ENCODE results near the gene TRAPPC5.

DNA sequence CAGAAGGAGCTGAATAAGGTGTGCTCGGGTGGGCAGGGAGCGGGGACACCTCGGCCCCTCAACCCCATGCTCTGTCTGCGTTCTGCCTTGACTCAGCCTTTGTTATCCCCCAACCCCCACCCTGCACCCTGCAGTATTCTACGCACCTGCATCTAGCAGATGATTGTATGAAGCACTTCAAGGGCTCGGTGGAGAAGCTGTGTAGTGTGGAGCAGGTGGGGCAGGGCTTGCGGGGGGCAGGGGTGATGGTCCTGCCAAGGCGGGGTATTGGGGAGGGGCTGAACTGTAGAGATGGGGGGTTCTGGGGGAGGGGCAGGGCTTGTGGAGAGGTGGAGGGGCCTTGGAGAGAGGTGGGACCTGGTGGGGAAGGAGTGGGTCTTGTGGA, 37.6 kb upstream of the TRAPPC5 start:
- TF ChIP-seq, protein P1, sequence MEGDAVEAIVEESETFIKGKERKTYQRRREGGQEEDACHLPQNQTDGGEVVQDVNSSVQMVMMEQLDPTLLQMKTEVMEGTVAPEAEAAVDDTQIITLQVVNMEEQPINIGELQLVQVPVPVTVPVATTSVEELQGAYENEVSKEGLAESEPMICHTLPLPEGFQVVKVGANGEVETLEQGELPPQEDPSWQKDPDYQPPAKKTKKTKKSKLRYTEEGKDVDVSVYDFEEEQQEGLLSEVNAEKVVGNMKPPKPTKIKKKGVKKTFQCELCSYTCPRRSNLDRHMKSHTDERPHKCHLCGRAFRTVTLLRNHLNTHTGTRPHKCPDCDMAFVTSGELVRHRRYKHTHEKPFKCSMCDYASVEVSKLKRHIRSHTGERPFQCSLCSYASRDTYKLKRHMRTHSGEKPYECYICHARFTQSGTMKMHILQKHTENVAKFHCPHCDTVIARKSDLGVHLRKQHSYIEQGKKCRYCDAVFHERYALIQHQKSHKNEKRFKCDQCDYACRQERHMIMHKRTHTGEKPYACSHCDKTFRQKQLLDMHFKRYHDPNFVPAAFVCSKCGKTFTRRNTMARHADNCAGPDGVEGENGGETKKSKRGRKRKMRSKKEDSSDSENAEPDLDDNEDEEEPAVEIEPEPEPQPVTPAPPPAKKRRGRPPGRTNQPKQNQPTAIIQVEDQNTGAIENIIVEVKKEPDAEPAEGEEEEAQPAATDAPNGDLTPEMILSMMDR (IDR thresholded peaks at IDR 0.05), result no peak
- TF ChIP-seq, protein P2, sequence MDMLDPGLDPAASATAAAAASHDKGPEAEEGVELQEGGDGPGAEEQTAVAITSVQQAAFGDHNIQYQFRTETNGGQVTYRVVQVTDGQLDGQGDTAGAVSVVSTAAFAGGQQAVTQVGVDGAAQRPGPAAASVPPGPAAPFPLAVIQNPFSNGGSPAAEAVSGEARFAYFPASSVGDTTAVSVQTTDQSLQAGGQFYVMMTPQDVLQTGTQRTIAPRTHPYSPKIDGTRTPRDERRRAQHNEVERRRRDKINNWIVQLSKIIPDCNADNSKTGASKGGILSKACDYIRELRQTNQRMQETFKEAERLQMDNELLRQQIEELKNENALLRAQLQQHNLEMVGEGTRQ (CRISPR knock-in tag; IDR thresholded peaks at IDR 0.05), result no peak
- TF ChIP-seq CREM (CRISPR knock-in tag; IDR thresholded peaks at IDR 0.05) (no peak), SP1 (CRISPR knock-in tag; conservative IDR thresholded peaks at IDR 0.05) (no peak), ESRRA (CRISPR knock-in tag; IDR thresholded peaks at IDR 0.05; ENCODE audit: borderline replicate concordance) (no peak), ZBTB21 (CRISPR knock-in tag; IDR thresholded peaks at IDR 0.05; ENCODE audit: borderline replicate concordance) (no peak), ZNF396 (CRISPR knock-in tag; IDR thresholded peaks at IDR 0.05; ENCODE audit: borderline replicate concordance) (no peak), JAZF1 (CRISPR knock-in tag; IDR thresholded peaks at IDR 0.05) (no peak), JUN (CRISPR knock-in tag; IDR thresholded peaks at IDR 0.05) (no peak)
- TF ChIP-seq, protein P3, sequence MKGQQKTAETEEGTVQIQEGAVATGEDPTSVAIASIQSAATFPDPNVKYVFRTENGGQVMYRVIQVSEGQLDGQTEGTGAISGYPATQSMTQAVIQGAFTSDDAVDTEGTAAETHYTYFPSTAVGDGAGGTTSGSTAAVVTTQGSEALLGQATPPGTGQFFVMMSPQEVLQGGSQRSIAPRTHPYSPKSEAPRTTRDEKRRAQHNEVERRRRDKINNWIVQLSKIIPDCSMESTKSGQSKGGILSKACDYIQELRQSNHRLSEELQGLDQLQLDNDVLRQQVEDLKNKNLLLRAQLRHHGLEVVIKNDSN (CRISPR knock-in tag; IDR thresholded peaks at IDR 0.05), result no peak
- TF ChIP-seq, protein P4, sequence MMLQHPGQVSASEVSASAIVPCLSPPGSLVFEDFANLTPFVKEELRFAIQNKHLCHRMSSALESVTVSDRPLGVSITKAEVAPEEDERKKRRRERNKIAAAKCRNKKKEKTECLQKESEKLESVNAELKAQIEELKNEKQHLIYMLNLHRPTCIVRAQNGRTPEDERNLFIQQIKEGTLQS (CRISPR knock-in tag; conservative IDR thresholded peaks at IDR 0.05), result no peak
- TF ChIP-seq, protein P5, sequence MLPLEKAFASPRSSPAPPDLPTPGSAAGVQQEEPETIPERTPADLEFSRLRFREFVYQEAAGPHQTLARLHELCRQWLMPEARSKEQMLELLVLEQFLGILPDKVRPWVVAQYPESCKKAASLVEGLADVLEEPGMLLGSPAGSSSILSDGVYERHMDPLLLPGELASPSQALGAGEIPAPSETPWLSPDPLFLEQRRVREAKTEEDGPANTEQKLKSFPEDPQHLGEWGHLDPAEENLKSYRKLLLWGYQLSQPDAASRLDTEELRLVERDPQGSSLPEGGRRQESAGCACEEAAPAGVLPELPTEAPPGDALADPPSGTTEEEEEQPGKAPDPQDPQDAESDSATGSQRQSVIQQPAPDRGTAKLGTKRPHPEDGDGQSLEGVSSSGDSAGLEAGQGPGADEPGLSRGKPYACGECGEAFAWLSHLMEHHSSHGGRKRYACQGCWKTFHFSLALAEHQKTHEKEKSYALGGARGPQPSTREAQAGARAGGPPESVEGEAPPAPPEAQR (CRISPR knock-in tag; IDR thresholded peaks at IDR 0.05), result no peak
